Measurements from ENCODE around the gene EYS. TPM values are rescaled to one million over a fixed set of nuclear protein-coding genes. Genes with fewer than 3 reads are reported as not detected.
"Not testable (repeated sequence)": the region's sequence is repeated elsewhere in the genome, so short reads cannot be mapped to it uniquely, and the experiment has no call there.

The EYS gene
- total and polyA plus RNA-seq, 2 donors from 2014 or later, result not detected

DNA sequence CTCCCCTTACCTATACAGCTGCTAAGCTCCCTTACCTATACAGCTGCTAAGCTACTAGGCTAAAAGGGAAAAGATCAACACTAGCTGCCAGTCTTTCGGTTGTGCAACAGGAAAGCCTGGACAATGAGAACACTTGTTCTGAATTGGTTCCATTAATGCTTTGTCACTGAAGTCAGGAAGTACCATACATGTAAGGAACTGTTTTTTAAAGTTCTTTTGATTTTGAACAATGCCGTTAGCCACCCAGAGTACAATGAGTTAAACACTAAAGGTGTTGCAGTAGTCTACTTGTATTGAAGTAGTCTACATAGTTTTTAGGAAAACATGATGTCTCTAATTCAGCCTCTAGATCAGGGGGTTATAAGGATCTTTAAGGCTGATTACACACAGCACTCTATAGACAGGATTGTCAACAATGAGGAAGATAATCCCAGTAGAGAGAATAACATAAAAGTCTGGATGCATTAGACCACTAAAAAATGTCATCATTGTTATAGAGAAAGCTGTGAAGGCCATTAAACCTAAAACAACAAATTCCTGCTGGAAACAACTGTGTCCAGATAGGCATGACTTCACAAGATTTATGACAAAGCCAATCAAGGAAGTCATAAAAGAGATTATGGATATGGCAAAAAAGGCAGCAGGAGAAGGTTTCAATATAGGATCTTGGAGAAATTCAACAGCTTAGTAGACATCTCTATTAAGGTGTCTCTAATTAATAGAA, 1765.1 kb downstream of the EYS start:
- no peak for FAIRE-seq

DNA sequence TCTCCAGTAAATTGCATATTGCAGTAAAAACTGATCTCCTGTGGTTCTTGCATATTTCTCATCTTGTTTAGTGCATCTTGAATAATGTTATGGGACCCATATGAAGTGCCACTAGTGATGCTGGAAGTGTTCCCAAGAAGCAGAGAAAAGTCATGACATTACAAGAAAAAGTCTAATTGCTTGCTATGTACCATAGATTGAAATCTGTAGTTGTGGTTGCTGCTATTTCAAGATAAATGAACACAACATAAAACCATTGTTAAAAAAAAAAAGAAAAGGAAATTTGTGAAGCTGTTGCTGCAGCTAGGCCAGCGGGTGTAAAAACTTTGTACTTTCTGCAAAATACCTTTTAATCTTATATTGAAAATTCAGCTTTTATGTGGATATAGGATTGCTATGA, 1767.0 kb downstream of the EYS start:
- Histone ChIP-seq H3K4me3 (ENCODE audit: low read length in 3 of 3) (no peak overlapping the region), H3K4me1 (ENCODE audit: control insufficient read depth in 2 of 3, insufficient read depth in 2 of 3, low read depth in 1 of 3, low read length in 3 of 3) (no peaks in the 10 kb centered on the region), H3K9me3 (ENCODE audit: control insufficient read depth in 2 of 3, insufficient read depth in 1 of 3, low read length in 3 of 3) (no peaks in the 10 kb centered on the region), H3K27me3 (ENCODE audit: control insufficient read depth, insufficient read depth, low read length) (no peaks in the 10 kb centered on the region), H3K27ac (ENCODE audit: low read depth in 2 of 2, low read length in 2 of 2) (no peak overlapping the region), H3K36me3 (ENCODE audit: control insufficient read depth in 2 of 3, insufficient read depth in 3 of 3, low read length in 3 of 3) (no peaks in the 10 kb centered on the region), H3K9ac (ENCODE audit: low read length in 3 of 3) (no peak overlapping the region)
- DNase-seq, result no peak
- no peak for FAIRE-seq
- intact Hi-C loops (cut with DNase I), result no loop called here
- TF ChIP-seq CTCF (IDR thresholded peaks at IDR 0.05; ENCODE audit: borderline replicate concordance, extremely low read depth, insufficient read depth), result no peak

More for the DNA sequence above, 1765.1 kb downstream of the EYS start:
- no peaks in the 10 kb centered on the region for H3K9me3 ChIP-seq (ENCODE audit: control insufficient read depth in 2 of 3, insufficient read depth in 1 of 3, low read length in 3 of 3)
- H3K27ac ChIP-seq (ENCODE audit: low read depth in 2 of 2, low read length in 2 of 2), result no peak overlapping the region
- no peak for TF ChIP-seq CTCF (IDR thresholded peaks at IDR 0.05; ENCODE audit: borderline replicate concordance, extremely low read depth, insufficient read depth)
- no peaks in the 10 kb centered on the region for H3K27me3 ChIP-seq (ENCODE audit: control insufficient read depth, insufficient read depth, low read length)
- no peak overlapping the region for H3K9ac ChIP-seq (ENCODE audit: low read length in 3 of 3)
- intact Hi-C loops (cut with DNase I), result no loop called here
- H3K4me3 ChIP-seq (ENCODE audit: low read length in 3 of 3), result no peak overlapping the region
- no peak for DNase-seq
- H3K36me3 ChIP-seq (ENCODE audit: control insufficient read depth in 2 of 3, insufficient read depth in 3 of 3, low read length in 3 of 3), result no peaks in the 10 kb centered on the region
- no peaks in the 10 kb centered on the region for H3K4me1 ChIP-seq (ENCODE audit: control insufficient read depth in 2 of 3, insufficient read depth in 2 of 3, low read depth in 1 of 3, low read length in 3 of 3)

GRCh38 chr6:63936399-63936798, 1770.6 kb downstream of the EYS start:
- intact Hi-C loops (cut with DNase I), result no loop called here
- Histone ChIP-seq H3K4me1 (ENCODE audit: control insufficient read depth in 2 of 3, insufficient read depth in 2 of 3, low read depth in 1 of 3, low read length in 3 of 3) (no peaks in the 10 kb centered on the region), H3K27ac (ENCODE audit: low read depth in 2 of 2, low read length in 2 of 2) (no peak overlapping the region), H3K9me3 (ENCODE audit: control insufficient read depth in 2 of 3, insufficient read depth in 1 of 3, low read length in 3 of 3) (no peaks in the 10 kb centered on the region), H3K27me3 (ENCODE audit: control insufficient read depth, insufficient read depth, low read length) (no peaks in the 10 kb centered on the region), H3K9ac (ENCODE audit: low read length in 3 of 3) (no peak overlapping the region), H3K36me3 (ENCODE audit: control insufficient read depth in 2 of 3, insufficient read depth in 3 of 3, low read length in 3 of 3) (no peaks in the 10 kb centered on the region), H3K4me3 (ENCODE audit: low read length in 3 of 3) (no peak overlapping the region)
- DNase-seq (peak in 2 of 5 donors; percentile 6 to 24), FAIRE-seq (no peak)
- TF ChIP-seq CTCF (IDR thresholded peaks at IDR 0.05; ENCODE audit: borderline replicate concordance, extremely low read depth, insufficient read depth), result no peak

DNA sequence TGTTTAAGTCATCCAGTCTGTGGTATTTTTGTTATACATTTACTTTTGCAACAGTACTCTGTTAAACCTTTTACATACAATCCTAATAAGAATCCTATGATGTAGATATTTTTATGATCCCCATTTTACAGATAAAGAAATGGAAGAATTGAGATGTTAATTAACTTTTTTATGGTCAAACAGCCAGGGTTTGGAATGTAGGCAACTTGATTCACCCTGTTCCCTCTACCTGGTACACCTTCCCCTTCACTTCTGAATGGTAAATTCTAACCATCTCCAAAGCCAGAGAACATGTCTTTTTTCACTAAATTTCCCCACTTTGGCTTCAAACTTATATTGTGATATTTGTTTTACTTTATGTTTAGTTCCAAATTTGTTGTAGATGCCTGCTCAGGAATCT, 1771.3 kb downstream of the EYS start:
- no peaks in the 10 kb centered on the region for H3K9me3 ChIP-seq (ENCODE audit: control insufficient read depth in 2 of 3, insufficient read depth in 1 of 3, low read length in 3 of 3)
- intact Hi-C loops (cut with DNase I), result no loop called here
- no peaks in the 10 kb centered on the region for H3K27me3 ChIP-seq (ENCODE audit: control insufficient read depth, insufficient read depth, low read length)
- no peak overlapping the region for H3K9ac ChIP-seq (ENCODE audit: low read length in 3 of 3)
- DNase-seq (no peak), FAIRE-seq (no peak)
- no peak overlapping the region for H3K27ac ChIP-seq (ENCODE audit: low read depth in 2 of 2, low read length in 2 of 2)
- TF ChIP-seq CTCF (IDR thresholded peaks at IDR 0.05; ENCODE audit: borderline replicate concordance, extremely low read depth, insufficient read depth), result no peak
- no peaks in the 10 kb centered on the region for H3K36me3 ChIP-seq (ENCODE audit: control insufficient read depth in 2 of 3, insufficient read depth in 3 of 3, low read length in 3 of 3)
- H3K4me3 ChIP-seq (ENCODE audit: low read length in 3 of 3), result no peak overlapping the region
- H3K4me1 ChIP-seq (ENCODE audit: control insufficient read depth in 2 of 3, insufficient read depth in 2 of 3, low read depth in 1 of 3, low read length in 3 of 3), result no peaks in the 10 kb centered on the region

DNA sequence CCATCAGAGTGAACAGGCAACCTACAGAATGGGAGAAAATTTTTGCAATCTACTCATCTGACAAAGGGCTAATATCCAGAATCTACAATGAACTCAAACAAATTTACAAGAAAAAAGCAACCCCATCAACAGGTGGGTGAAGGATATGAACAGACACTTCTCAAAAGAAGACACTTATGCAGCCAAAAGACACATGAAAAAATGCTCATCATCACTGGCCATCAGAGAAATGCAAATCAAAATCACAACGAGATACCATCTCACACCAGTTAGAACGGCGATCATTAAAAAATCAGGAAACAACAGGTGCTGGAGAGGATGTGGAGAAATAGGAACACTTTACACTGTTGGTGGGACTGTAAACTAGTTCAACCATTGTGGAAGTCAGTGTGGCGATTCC, 1773.1 kb downstream of the EYS start:
- H3K36me3 ChIP-seq (ENCODE audit: control insufficient read depth in 2 of 3, insufficient read depth in 3 of 3, low read length in 3 of 3); H3K9ac ChIP-seq (ENCODE audit: low read length in 3 of 3); FAIRE-seq; H3K9me3 ChIP-seq (ENCODE audit: control insufficient read depth in 2 of 3, insufficient read depth in 1 of 3, low read length in 3 of 3); intact Hi-C loops (cut with DNase I); H3K4me3 ChIP-seq (ENCODE audit: low read length in 3 of 3); H3K27ac ChIP-seq (ENCODE audit: low read depth in 2 of 2, low read length in 2 of 2); DNase-seq; H3K4me1 ChIP-seq (ENCODE audit: control insufficient read depth in 2 of 3, insufficient read depth in 2 of 3, low read depth in 1 of 3, low read length in 3 of 3); H3K27me3 ChIP-seq (ENCODE audit: control insufficient read depth, insufficient read depth, low read length): not testable (repeated sequence)

Measured in kidney (tissue), 14 donors.